HPDE6-E6E7 (cell line): ENCODE results near the gene TNNT3.

Experiments
- DNase-seq: peaks from one replicate; pipeline ENCODE4 v3.0.0; 2011; ENCODE audit warnings: missing footprints; ENCODE audit errors: extremely low spot score

TNNT3 gene

DNA sequence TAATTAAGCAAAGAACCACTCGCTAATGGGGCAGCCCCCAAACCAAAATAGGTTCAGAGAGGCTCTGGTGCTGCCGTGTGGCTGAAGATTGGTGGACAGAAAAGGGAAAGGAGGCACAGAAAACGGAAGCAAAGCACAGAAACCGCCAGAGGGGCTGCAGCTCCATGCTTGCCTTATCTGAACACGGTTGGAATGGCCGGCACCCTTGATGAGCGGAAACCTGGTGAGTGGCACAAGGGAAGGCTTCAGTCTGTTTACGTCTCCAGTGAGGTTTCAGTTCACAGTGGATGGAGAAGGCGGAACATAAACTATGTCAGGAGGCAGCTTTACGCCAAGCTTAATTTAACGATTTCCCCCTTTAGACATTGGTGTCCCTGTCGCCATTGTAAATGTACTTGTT, 22.6 kb upstream of the TNNT3 start:
- no peak for DNase-seq

GRCh38 chr11:1899090-1899489, 20.4 kb upstream of the TNNT3 start:
- no peak for DNase-seq

DNA sequence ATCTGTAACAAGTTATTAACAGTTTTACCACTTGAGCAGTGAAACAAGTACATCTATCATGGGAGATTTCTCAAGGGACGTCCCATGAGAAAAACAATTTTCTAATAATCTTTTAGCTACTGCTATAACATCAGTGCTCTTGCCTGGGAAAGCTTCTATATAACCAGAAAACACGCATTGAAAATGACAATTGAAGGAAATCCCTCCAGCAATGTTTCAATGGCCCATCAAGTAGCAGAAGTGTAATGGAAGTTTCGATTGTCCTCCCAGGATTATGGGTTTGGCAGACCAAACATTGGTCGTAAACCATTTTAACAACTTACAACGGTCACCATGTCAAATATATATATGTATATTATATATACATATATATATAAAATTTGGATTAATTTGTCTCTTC, 19.8 kb upstream of the TNNT3 start:
- DNase-seq = no peak

GRCh38 chr11:1906181-1906580, 13.3 kb upstream of the TNNT3 start:
- DNase-seq = no peak

DNA sequence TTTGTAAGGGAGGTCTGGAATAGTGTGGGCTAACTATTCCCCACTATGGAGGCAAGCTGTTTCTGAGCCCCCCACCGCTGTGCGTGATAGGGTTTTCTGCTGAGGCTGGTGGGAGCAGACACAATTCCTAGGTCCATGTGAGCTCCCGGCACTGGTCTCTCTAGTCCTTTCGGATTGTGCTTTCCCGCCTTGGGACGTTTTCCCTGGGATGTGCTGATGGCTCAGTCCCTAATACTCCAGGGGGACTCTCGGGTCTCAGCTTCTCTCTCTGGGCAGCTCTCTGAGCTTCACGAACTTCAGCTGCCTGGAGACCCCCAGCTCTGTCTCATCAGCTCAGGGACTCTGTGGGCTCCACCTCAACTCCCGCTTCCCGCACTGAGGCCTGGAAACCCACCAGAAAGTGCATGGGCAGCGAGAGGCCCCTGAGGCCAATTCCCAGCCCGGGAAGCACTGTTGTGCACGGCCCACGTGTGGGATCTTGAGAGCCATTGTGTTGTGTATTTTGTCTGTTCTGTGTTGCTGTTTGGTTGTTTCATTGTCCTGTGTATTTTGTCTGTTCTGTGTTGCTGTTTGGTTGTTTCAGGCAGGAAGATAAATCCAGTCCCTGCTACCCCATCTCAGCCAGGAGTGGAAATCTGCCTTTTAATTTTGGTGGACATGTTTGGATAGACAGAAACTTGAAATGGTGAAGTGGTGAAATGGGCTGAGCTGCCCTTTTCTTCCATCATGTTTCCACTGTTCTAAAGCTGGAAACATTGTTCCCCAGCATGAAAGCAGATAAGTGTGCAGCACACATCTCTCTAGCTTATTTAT, 12.7 kb upstream of the TNNT3 start:
- DNase-seq = no peak

- DNase-seq = no peak
These were observed 10.9 kb upstream of the TNNT3 start for GRCh38 chr11:1908618-1909017.

- DNase-seq = no peak
These were observed 10.0 kb upstream of the TNNT3 start for GRCh38 chr11:1909524-1909923.

DNA sequence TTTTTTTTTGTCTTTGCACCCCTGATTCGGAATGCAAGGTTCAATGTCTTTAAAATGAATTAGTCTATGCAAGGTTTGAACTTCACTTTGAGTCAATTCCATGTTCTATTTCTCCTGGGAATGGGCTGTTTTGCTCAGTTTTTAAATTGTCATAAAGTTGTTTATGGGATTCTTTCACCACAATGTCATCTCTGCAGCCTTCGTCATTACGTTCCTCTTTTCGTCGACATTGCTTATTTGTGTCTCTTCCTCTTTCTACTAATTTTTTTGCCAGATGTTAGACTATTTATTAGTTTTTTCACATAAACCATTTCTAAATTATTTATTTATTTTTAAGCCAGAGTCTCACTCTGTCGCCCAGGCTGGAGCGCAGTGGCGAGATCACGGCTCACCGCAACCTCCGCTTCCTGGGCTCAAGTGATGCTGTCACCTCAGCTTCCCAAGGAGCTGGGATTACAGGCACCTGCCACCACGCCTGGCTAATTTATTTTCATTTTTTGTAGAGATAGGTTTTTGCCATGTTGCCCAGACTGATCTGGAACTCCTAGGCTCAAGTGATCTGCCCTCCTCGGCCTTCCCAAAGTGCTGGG, 7.1 kb upstream of the TNNT3 start:
- no peak for DNase-seq

- DNase-seq = no peak
These were observed 6.0 kb upstream of the TNNT3 start for GRCh38 chr11:1913271-1914060.

DNA sequence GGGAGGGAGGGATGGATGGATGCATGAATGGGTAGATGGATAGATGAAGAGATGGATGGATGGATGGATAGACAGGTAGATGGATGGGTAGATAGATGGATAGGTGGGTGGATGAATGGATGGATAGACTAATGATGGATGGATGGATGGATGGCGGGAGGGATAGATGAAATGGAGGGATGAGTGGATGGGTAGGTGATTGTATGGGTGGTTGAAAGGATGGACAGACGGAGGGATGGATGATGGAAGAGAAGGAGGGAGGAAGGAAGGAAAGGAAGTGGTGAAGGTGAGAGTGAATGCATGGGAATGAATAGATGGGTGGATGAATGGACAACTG, 3.7 kb upstream of the TNNT3 start:
- DNase-seq = no peak

DNA sequence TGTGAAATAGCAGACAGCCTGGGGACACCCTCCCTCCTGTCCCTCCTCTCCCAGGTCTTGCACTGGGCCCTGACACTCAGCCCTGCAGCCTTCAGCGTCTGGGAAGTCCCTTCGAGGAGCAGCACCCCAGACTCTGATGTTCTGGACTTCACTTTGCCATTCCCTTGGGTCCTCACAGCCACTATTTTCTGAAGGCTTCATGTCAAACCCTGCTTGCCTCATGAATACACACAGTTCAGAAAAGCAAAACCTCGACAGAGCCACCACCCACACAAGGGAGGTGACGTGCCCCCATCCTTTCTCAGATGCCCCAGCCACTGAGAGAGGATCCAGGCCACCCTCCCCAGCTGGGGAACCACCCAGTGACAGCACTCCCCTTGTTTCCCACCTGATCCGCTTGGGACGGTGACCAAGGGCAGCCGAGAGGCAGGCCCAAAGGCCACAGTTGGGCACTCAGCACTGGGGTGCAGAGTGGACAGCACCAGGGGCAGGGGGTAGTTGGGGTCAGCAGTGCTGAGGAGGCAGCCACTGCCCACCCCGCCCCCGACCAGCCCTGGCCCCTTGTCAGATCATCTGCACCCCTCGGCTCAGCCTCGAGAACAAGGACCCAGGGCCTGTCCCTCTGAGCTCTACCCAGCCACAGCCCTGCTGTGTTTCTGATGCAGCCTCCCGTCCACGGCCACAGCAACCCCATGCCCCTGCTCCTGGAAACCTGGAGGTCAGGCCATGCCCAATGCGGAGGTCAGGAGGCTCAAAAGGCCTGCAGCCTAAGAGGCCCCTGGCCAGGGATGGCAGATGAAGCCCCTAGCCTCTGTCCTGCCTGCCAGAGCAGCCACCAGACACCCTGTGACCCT, 3.1 kb upstream of the TNNT3 start:
- DNase-seq = no peak

DNA sequence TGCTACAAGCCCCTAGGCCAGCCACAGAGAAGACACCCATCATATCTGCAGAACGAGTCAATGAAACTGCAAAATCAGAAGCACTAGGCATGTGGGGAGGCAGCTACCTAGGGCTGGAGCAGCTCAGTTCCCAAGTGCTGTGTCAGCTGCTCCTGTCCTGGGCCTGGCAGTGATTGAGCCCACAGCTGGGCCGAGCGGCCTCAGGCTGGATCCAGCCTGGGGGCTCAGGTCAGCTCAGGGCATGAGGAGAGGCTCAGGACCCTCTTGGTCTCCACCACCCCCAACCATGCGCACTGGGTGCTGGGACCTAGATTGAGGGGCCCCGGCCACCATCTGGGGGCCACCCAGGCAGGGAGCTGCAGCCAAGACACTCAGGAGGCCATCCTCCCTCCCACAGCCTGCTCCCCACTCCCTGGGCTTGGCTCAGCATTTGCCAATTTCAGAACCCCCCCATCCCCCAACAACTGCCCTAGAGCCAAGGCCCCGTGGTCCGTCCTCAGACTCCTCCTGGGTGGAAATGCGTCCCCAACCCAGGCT, 2.4 kb upstream of the TNNT3 start:
- DNase-seq = no peak

GRCh38 chr11:1917523-1918435, 1.7 kb upstream of the TNNT3 start:
- DNase-seq = no peak

- no peak for DNase-seq
These were observed 827 bp upstream of the TNNT3 start for GRCh38 chr11:1918436-1919315.

DNA sequence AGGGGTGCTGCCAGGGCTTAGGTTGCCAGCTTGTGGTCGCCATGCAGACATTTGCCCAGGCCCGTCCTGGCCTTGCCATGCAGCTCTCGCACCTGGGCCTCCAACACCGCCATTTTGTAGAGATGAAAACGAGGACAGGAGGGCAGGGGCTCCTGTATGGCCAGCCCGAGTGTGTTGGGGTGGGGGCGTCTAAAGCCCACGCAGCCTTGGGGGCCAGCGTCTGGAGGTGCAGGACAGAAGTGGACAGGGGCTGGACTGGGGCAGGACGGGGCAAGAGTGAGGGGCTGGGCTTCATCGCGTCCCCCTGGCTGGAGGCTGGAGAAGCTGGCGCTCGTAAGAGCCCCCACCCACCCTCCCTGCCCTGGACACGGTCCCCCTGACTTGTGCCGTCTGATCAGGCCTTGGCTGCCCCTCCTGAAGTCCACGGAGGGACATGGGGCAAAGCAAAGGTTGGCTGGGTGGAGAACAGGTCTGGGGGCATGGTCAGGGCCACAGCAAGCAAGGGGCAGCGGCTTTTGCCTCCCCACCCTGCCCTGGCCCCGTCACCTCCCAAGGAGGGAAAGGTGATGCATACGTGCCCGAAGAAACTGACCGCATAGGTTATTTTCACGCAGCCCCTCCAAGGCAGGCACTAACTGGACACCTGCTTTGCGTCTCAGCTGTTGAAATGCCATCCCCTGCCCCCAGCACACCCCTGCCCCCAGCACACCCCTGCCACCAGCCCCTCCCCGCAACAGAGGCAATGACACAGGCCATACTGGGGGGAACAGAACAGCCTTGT, 815 bp downstream of the TNNT3 start:
- no peak for DNase-seq

GRCh38 chr11:1920909-1921573, 1.5 kb downstream of the TNNT3 start:
- no peak for DNase-seq

DNA sequence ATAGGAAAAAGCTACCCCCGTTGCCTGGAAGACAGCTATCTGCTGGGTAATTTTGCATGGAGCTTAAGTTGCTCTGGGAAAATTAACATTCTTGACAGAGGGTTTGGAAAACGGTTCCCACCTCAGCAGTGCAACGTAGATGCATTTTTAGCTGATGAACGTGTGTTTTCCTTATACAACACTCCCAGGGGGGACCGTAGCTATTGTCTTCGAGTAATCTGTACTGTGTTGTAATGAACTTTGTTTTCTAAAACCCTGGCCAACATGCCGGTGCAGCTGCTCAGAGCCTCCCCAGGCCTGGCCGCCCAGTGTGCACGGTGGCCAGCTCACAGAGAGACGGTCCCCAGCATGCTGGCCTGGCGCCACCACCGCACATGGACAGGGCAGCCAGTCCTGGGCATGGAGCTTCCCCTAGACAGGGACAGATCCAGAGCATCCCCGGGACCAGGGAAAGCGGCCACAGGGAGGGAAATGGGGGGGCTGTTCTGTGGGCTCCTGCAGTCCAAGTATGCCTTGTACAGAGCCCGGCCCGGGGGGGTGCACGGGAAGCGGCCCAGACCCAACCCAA, 2.2 kb downstream of the TNNT3 start:
- DNase-seq = no peak

DNA sequence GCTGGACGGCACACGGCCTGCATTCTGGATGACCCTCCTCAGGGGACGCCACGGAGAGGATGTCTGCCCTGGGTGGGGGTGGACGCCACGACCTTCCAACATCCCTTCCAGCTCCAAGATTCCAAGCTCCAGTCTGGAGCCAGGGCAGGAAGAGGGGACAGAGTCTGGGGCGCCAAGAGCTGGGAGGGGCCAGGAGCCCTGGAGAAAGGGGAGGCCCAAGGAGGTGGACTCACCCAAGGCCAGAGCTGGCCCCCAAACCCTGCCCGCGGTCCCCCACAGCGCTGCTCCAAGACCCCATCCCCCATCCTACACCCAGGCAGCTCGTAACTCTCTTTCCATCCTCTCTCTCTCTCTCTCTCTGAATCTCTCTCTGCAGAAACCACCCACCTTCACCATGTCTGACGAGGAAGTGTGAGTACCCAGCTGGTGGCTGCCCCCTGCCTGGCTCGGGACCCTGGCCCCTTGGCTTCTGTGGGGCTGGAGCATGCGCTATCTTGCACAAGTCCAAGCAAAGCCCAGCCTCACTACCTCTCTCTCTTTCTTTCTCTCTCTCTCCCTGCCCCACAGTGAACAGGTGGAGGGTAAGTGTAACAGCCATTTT, 3.1 kb downstream of the TNNT3 start:
- no peak for DNase-seq
